GM23338 (cell line): ENCODE data around the gene CIITA. TPM values are rescaled to one million over a fixed set of nuclear protein-coding genes. Genes with fewer than 3 reads are reported as not detected.

Experiments
- ATAC-seq: fragments of 200-7000 bp; cut with Tn5 transposase; 3 replicates; pipeline ENCODE4 v1.9.1; 2020
- DNase-seq: peaks from one replicate; pipeline ENCODE4 v3.0.0-alpha.2; 2015; ENCODE audit warnings: low spot score
- H2AFZ ChIP-seq: fragments of 200-600 bp; sonication (generic); 2 replicates; pipeline ENCODE4 v1.8.0; 2016; ENCODE audit warnings: antibody characterized with exemption, mild to moderate bottlenecking, moderate library complexity
- H3F3A ChIP-seq: fragments of 200-600 bp; sonication (generic); replicated peaks from 2 replicates; pipeline ENCODE4 v1.8.0; 2017; ENCODE audit warnings: antibody characterized with exemption, mixed run types, low read depth
- H3K27ac ChIP-seq: fragments of 200-600 bp; sonication (generic); 2 replicates; pipeline ENCODE4 v1.6.1; 2016; ENCODE audit warnings: low read depth
- H3K27me3 ChIP-seq: fragments of 200-600 bp; sonication (generic); 2 replicates; pipeline ENCODE4 v1.8.0; 2016; ENCODE audit warnings: mild to moderate bottlenecking, mixed run types, moderate library complexity; ENCODE audit not compliant: insufficient read depth
- H3K36me3 ChIP-seq: fragments of 200-600 bp; sonication (generic); 2 replicates; pipeline ENCODE4 v1.8.0; 2016; ENCODE audit warnings: mild to moderate bottlenecking; ENCODE audit not compliant: insufficient read depth
- H3K4me1 ChIP-seq: fragments of 200-600 bp; sonication (generic); 2 replicates; pipeline ENCODE4 v1.8.0; 2016; ENCODE audit warnings: mild to moderate bottlenecking, moderate library complexity; ENCODE audit not compliant: insufficient read depth
- H3K4me2 ChIP-seq: fragments of 200-600 bp; sonication (generic); 2 replicates; pipeline ENCODE4 v1.7.1; 2017; ENCODE audit warnings: mixed run types
- H3K4me3 ChIP-seq: fragments of 200-600 bp; sonication (generic); 2 replicates; pipeline ENCODE4 v1.6.1; 2016; ENCODE audit warnings: mixed run types
- H3K79me2 ChIP-seq: fragments of 200-600 bp; sonication (generic); replicated peaks from 2 replicates; pipeline ENCODE4 v1.8.0; 2017; ENCODE audit warnings: mild to moderate bottlenecking; ENCODE audit not compliant: insufficient read depth
- H3K9me2 ChIP-seq: fragments of 200-600 bp; sonication (generic); 2 replicates; pipeline ENCODE4 v1.8.0; 2017; ENCODE audit not compliant: insufficient read depth
- H4K20me1 ChIP-seq: fragments of 200-600 bp; sonication (generic); replicated peaks from 2 replicates; pipeline ENCODE4 v1.8.0; 2017; ENCODE audit warnings: mild to moderate bottlenecking; ENCODE audit not compliant: insufficient read depth
- H3K27ac Mint-ChIP-seq: 2 replicates; pipeline ENCODE4 v1.8.0; 2020; ENCODE audit warnings: inconsistent platforms, mild to moderate bottlenecking, moderate library complexity, mixed read lengths
- H3K27me3 Mint-ChIP-seq: 3 replicates; pipeline ENCODE4 v1.8.0; 2022; ENCODE audit warnings: low read depth, mild to moderate bottlenecking, moderate library complexity, mixed read lengths, inconsistent platforms; ENCODE audit not compliant: insufficient read depth, poor library complexity
- H3K36me3 Mint-ChIP-seq: 3 replicates; pipeline ENCODE4 v1.8.0; 2021; ENCODE audit warnings: low read depth, mild to moderate bottlenecking, inconsistent platforms, moderate library complexity, mixed read lengths
- H3K4me1 Mint-ChIP-seq: 3 replicates; pipeline ENCODE4 v1.8.0; 2020; ENCODE audit warnings: mild to moderate bottlenecking, inconsistent platforms, mixed read lengths
- H3K4me3 Mint-ChIP-seq: 3 replicates; pipeline ENCODE4 v1.8.0; 2021; ENCODE audit warnings: moderate library complexity, mild to moderate bottlenecking, inconsistent platforms, mixed read lengths
- H3K9me3 Mint-ChIP-seq: 3 replicates; pipeline ENCODE4 v1.8.0; 2020; ENCODE audit warnings: moderate library complexity, mild to moderate bottlenecking, inconsistent platforms, mixed read lengths
- CREB1 ChIP-seq: fragments of 250-450 bp; sonication (Bioruptor Pico); IDR thresholded peaks from 2 replicates; pipeline ENCODE4 v1.5.0; 2020; ENCODE audit warnings: low read depth, mild to moderate bottlenecking, moderate library complexity
- CTCF ChIP-seq, 2 experiments: fragments of 200-600 bp in 1 of 2; sonication (generic) in 1 of 2; conservative IDR thresholded peaks; 2 replicates each; pipeline versions ENCODE4 v1.5.1 to v1.6.1; 2016 to 2017; ENCODE audit warnings: antibody characterized with exemption in 2 of 2, low read depth in 2 of 2, mild to moderate bottlenecking in 2 of 2, moderate library complexity in 1 of 2
- ETS1 ChIP-seq: IDR thresholded peaks from 2 replicates; pipeline ENCODE4 v1.6.1; 2016; ENCODE audit warnings: antibody characterized with exemption
- EZH2 ChIP-seq: fragments of 200-600 bp; sonication (generic); IDR thresholded peaks from one replicate; pipeline ENCODE4 v1.8.0; 2017; ENCODE audit warnings: antibody characterized with exemption, mild to moderate bottlenecking, low read depth; ENCODE audit not compliant: unreplicated experiment
- EZH2phosphoT487 ChIP-seq: fragments of 200-600 bp; sonication (generic); IDR thresholded peaks from one replicate; pipeline ENCODE4 v1.8.1; 2018; ENCODE audit warnings: antibody characterized with exemption; ENCODE audit not compliant: unreplicated experiment
- JUNB ChIP-seq: IDR thresholded peaks from one replicate; pipeline ENCODE4 v1.6.1; 2016; ENCODE audit warnings: antibody characterized with exemption; ENCODE audit not compliant: unreplicated experiment
- NANOG ChIP-seq: IDR thresholded peaks from 2 replicates; pipeline ENCODE4 v1.6.1; 2016; ENCODE audit warnings: antibody characterized with exemption, borderline replicate concordance
- POLR2AphosphoS5 ChIP-seq: IDR thresholded peaks from 2 replicates; pipeline ENCODE4 v1.6.1; 2016; ENCODE audit warnings: antibody characterized with exemption, low read depth
- REST ChIP-seq: IDR thresholded peaks from one replicate; pipeline ENCODE4 v1.6.1; 2018; ENCODE audit warnings: antibody characterized with exemption; ENCODE audit not compliant: unreplicated experiment
- STAT1 ChIP-seq: IDR thresholded peaks from one replicate; pipeline ENCODE4 v1.6.1; 2016; ENCODE audit warnings: antibody characterized with exemption; ENCODE audit not compliant: unreplicated experiment
- ZNF114 ChIP-seq: fragments of 250-450 bp; sonication (Bioruptor Pico); IDR thresholded peaks from 2 replicates; pipeline ENCODE4 v1.5.0; 2020; ENCODE audit warnings: mild to moderate bottlenecking, moderate library complexity
- ZNF331 ChIP-seq: fragments of 250-450 bp; sonication (Bioruptor Pico); IDR thresholded peaks from 2 replicates; pipeline ENCODE4 v1.5.0; 2020; ENCODE audit warnings: low read depth, mild to moderate bottlenecking, moderate library complexity
- ZNF462 ChIP-seq: fragments of 250-450 bp; sonication (Bioruptor Pico); IDR thresholded peaks from 2 replicates; pipeline ENCODE4 v1.5.0; 2020; ENCODE audit warnings: mild to moderate bottlenecking, moderate library complexity
- polyA plus RNA-seq: library from polyadenylated mRNA; unstranded; fragments of >200 nt; fragmentation: Nextera tagmentation; extraction: Ambion mirVana; gene quantifications from 2 replicates; pipeline ENCODE4 v1.2.1, GENCODE V29; 2016
- total RNA-seq: library from RNA; depleted of rRNA; stranded (reverse); fragments of >200 nt; shearing (Covaris generic); gene quantifications from 2 replicates; pipeline ENCODE4 v1.2.3, GENCODE V29; 2014

Gene CIITA
- total and polyA plus RNA-seq, 2 experiments from 2014 or later = 0.10 to 0.57 TPM

- Mint-ChIP-seq H3K36me3 (no peaks in the 10 kb centered on the region), H3K4me1 (peaks cover 10% of the 10 kb centered on the region), H3K9me3 (no peaks in the 10 kb centered on the region), H3K27ac (no peak overlapping the region), H3K27me3 (peaks cover 3% of the 10 kb centered on the region), H3K4me3 (no peak overlapping the region)
- Histone ChIP-seq H3K4me2 (no peak overlapping the region), H3K4me3 (no peak overlapping the region), H3K9me2 (no peaks in the 10 kb centered on the region), H3K27ac (no peak overlapping the region), H3K36me3 (no peaks in the 10 kb centered on the region; the same call in 1 of the 2 replicates), H2AFZ (no peak overlapping the region), H4K20me1 (peaks cover 44% of the 10 kb centered on the region), H3K79me2 (peaks cover 36% of the 10 kb centered on the region), H3K4me1 (peaks cover 8% of the 10 kb centered on the region; the same call in 1 of the 2 replicates), H3K27me3 (no peaks in the 10 kb centered on the region), H3F3A (no peaks in the 10 kb centered on the region)
- DNase-seq (no peak), ATAC-seq (no peak)
- TF ChIP-seq NANOG (no peak), CREB1 (no peak), ZNF331 (CRISPR knock-in tag) (no peak), ZNF462 (no peak), ETS1 (no peak), ZNF114 (no peak), EZH2phosphoT487 (no peak), STAT1 (no peak), JUNB (no peak), EZH2 (no peak), POLR2AphosphoS5 (no peak), CTCF (conservative IDR thresholded peaks at IDR 0.05; ENCODE audit: low read depth in 2 of 2) (no peak), REST (no peak)
Observed at GRCh38 chr16:10935226-10935915, 58.4 kb downstream of the CIITA start.
